NCI-H2107 treated with DMSO at 0.1 percent for 48 hours (cell line): ENCODE data around the gene DNAJC16.
A peak's percentile ranks its signal among the peaks of the same experiment; 100 is the strongest.
"Not testable (repeated sequence)": the region's sequence is repeated elsewhere in the genome, so short reads cannot be mapped to it uniquely, and the experiment has no call there.

Experiments used
- DNase-seq: peaks from one replicate; lab custom pipeline; 2025; ENCODE audit not compliant: unreplicated experiment; lab: John Stamatoyannopoulos, UW

Gene DNAJC16

GRCh38 chr1:15578921-15579682 lies 52.5 kb downstream of the DNAJC16 start:
- DNase-seq = no peak

- DNase-seq = no peak
Observed at GRCh38 chr1:15579683-15580047, 53.0 kb downstream of the DNAJC16 start.

GRCh38 chr1:15583016-15583706 lies 56.5 kb downstream of the DNAJC16 start:
- DNase-seq = no peak

- no peak for DNase-seq
Observed at GRCh38 chr1:15584489-15585363, 58.1 kb downstream of the DNAJC16 start, which contains the start of gene AGMAT. Gene AGMAT, minus strand, starts transcription at chr1:15585051. Its CDS starts 84 bp downstream, at chr1:15584967.

- no peak for DNase-seq
Observed at GRCh38 chr1:15592285-15592684, 65.6 kb downstream of the DNAJC16 start.

GRCh38 chr1:15595809-15596617 lies 69.4 kb downstream of the DNAJC16 start:
- no peak for DNase-seq

GRCh38 chr1:15598436-15598835 lies 71.8 kb downstream of the DNAJC16 start:
- no peak for DNase-seq

- DNase-seq = peak; percentile 81
Observed at GRCh38 chr1:15603050-15603965, 76.7 kb downstream of the DNAJC16 start.

- not testable (repeated sequence) for DNase-seq
Observed at GRCh38 chr1:15603966-15604282, 77.3 kb downstream of the DNAJC16 start.

GRCh38 chr1:15604400-15604799 lies 77.8 kb downstream of the DNAJC16 start:
- not testable (repeated sequence) for DNase-seq

GRCh38 chr1:15605398-15606383 lies 79.0 kb downstream of the DNAJC16 start:
- DNase-seq = no peak

- DNase-seq = no peak
Observed at GRCh38 chr1:15609631-15610030, 83.0 kb downstream of the DNAJC16 start.

- DNase-seq = peak; percentile 55
Observed at GRCh38 chr1:15610167-15610566, 83.5 kb downstream of the DNAJC16 start.

- DNase-seq = no peak
Observed at GRCh38 chr1:15616373-15617172, 89.9 kb downstream of the DNAJC16 start.

- peak; percentile 77 for DNase-seq
Observed at GRCh38 chr1:15617173-15618076, 90.8 kb downstream of the DNAJC16 start, which contains the start of gene DDI2. Gene DDI2, plus strand, starts transcription at chr1:15617458. Its CDS starts 213 bp downstream, at chr1:15617671.

GRCh38 chr1:15618077-15618654 lies 91.5 kb downstream of the DNAJC16 start:
- no peak for DNase-seq
